ENCODE measurements around the gene ELAVL1. TPM values are rescaled to one million over a fixed set of nuclear protein-coding genes. Genes with fewer than 3 reads are reported as not detected.
A peak's percentile ranks its signal among the peaks of the same experiment; 100 is the strongest.

Gene ELAVL1
- total and polyA plus RNA-seq, 8 donors: 6.6 to 38.4 (median 26.2) TPM

DNA sequence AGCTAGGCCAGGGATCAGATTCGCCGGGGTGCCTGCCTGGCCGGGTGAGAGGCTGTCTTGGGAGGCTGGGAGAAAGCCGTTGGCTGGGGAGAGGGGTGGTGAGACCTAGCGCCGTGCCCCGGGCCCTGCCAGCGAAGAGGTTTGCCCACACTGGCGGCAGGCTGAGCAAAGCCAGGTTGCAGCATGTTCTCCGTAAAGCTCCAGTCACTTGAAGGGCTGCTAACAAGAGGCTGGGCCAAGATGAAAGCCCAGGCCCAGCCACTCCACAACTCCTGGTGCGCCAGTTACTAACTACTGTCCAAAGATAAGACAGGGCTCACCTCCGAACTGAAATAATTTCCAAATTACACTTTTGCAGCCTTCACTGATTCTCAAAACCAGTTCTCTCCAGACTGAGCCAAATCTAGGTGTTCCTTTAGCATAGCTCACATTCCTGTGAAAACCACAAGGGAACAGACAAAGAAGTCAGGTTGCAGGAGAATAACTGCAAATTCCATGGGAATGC lies 16.3 kb downstream of the ELAVL1 start:
- peaks cover 0 to 26% (median 13%) of the 10 kb centered on the region in 3 donors for H3K36me3 ChIP-seq
- TF ChIP-seq, protein P1, sequence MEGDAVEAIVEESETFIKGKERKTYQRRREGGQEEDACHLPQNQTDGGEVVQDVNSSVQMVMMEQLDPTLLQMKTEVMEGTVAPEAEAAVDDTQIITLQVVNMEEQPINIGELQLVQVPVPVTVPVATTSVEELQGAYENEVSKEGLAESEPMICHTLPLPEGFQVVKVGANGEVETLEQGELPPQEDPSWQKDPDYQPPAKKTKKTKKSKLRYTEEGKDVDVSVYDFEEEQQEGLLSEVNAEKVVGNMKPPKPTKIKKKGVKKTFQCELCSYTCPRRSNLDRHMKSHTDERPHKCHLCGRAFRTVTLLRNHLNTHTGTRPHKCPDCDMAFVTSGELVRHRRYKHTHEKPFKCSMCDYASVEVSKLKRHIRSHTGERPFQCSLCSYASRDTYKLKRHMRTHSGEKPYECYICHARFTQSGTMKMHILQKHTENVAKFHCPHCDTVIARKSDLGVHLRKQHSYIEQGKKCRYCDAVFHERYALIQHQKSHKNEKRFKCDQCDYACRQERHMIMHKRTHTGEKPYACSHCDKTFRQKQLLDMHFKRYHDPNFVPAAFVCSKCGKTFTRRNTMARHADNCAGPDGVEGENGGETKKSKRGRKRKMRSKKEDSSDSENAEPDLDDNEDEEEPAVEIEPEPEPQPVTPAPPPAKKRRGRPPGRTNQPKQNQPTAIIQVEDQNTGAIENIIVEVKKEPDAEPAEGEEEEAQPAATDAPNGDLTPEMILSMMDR (IDR thresholded peaks at IDR 0.05): no peak
- H3K4me1 ChIP-seq: peaks cover 0 to 8% (median 0%) of the 10 kb centered on the region in 3 donors
- FAIRE-seq (no peak), DNase-seq (peak in 1 of 6 donors; percentile 42), ATAC-seq (peak in 2 of 4 donors; percentile 30 to 37)
- no peaks in the 10 kb centered on the region for H3K27me3 ChIP-seq
- H3K9me3 ChIP-seq: no peaks in the 10 kb centered on the region
- intact Hi-C loops (cut with DNase I): no loop called here
- H3K27ac ChIP-seq: peak overlapping the region in 3 of 4 donors; percentile 17 to 48 (median 33)
- H3K4me3 ChIP-seq: no peak overlapping the region
- WGBS, 2 donors: 72 to 84% methylated on average over 12 of the region's 12 CpGs

DNA sequence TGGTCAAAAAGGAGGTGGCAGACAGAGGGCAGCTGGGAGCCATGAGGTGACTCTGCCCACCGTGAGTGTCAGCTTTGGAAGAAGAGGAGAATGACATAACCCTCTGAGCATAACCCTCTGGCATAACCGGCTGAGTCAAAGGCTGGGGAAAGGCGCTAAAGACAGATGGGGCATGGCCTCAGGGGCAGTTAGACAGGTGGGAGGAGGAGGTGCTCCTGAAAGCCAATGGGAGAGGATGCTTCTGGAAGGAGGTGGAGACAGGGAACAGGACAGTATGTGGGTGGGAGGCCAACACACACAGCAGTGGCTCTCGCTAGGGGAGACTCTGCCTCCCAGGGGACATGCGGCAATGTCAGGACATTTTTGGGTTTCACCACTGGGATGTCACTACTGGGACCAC lies 17.1 kb downstream of the ELAVL1 start:
- FAIRE-seq (no peak), DNase-seq (no peak), ATAC-seq (no peak)
- Histone ChIP-seq H3K27me3 (no peaks in the 10 kb centered on the region), H3K4me1 (peaks cover 0 to 8% (median 0%) of the 10 kb centered on the region in 3 donors), H3K27ac (peak overlapping the region in 2 of 4 donors; percentile 17 to 33), H3K36me3 (peaks cover 0 to 26% (median 13%) of the 10 kb centered on the region in 3 donors), H3K9me3 (no peaks in the 10 kb centered on the region), H3K4me3 (no peak overlapping the region)
- TF ChIP-seq, protein P1 (IDR thresholded peaks at IDR 0.05): no peak
- intact Hi-C loops (cut with DNase I): no loop called here
- WGBS, 2 donors: 68 to 79% methylated on average over 5 of the region's 5 CpGs

DNA sequence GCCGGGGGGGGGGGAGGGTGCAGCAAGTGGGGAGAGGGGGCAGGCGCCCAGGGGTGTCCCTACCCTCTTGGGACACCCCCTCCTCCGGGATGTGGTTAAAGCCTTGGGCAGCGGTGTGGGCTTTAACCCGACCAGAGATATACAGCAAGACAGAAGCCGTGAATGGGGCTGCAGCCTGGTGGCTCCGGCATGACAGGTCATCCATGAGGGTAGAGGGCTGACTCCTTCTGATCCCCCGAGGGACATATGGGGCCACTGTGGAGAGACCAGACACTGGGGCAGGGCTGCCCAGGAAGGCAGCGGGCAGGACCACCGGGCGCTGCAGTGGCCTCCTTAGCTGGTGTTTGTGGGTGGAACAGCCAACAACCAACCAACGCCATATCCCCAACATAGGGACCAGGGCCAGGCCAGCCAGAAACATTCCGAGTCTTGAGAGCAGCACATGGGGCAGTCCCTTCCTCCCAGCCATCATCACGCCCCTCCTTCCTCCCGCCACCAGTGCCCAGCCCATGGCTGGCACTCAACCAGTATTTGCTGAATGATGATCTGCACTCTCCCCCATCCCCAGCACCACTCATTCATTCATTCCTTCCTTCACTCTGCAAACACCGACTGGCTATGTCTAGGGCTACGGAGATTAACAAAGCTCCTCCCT lies 18.2 kb downstream of the ELAVL1 start:
- peaks cover 0 to 26% (median 13%) of the 10 kb centered on the region in 3 donors for H3K36me3 ChIP-seq

DNA sequence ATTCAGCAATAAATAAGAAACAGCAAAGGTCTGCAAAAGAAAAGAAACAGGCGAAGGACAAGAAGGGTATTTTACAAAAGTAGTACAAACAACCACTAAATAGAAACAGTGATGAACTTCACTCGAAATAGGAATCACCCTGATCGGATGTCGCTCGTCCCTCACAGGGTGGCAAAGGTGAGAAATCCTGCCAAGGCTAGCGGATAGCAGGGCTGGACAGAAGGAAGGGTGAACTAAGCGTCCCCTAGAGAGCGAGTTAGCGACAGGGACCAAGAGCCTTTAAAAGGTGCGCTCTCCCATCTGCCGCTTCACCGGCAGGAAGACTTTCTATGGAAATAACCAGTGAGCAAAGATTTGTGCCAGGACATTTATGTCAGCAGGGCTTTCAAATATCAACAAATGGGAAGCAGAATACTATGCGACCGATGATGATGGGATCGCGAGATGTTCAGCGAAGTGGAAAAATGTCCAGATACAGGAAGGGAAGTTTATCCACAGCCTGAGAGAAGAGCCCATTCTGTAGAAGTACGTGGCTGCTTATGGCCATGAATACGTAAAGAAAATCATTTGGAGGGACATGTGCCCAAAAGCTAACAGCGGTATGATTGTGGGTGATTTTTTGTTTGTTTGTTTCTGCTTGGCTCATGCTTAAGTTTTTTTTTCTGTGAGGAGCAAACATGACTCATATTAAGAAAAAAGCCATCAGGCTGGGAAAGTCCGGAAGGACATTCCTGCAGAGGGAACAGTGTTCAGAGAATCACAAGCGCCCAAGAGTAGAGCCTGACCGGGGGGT lies 18.9 kb downstream of the ELAVL1 start:
- Histone ChIP-seq H3K36me3 (peaks cover 0 to 23% (median 13%) of the 10 kb centered on the region in 3 donors), H3K27ac (peak overlapping the region in 1 of 4 donors; percentile 44), H3K4me1 (peaks cover 0 to 8% (median 0%) of the 10 kb centered on the region in 3 donors), H3K27me3 (no peaks in the 10 kb centered on the region), H3K9me3 (no peaks in the 10 kb centered on the region), H3K4me3 (no peak overlapping the region)
- 82 to 83% methylated on average over 23 of the region's 23 CpGs for WGBS, 2 donors
- DNase-seq (peak in 1 of 6 donors; percentile 4), ATAC-seq (peak in 3 of 4 donors; percentile 46 to 65 (median 60)), FAIRE-seq (no peak)
- TF ChIP-seq, protein P1 (IDR thresholded peaks at IDR 0.05): no peak
- intact Hi-C loops (cut with DNase I): no loop called here

More for the DNA sequence above, 18.2 kb downstream of the ELAVL1 start:
- ATAC-seq (peak in 2 of 4 donors; percentile 22 to 51), FAIRE-seq (no peak), DNase-seq (peak in 1 of 6 donors; percentile 31)
- no peaks in the 10 kb centered on the region for H3K9me3 ChIP-seq
- H3K4me1 ChIP-seq: peaks cover 0 to 8% (median 0%) of the 10 kb centered on the region in 3 donors
- H3K27me3 ChIP-seq: no peaks in the 10 kb centered on the region
- intact Hi-C loops (cut with DNase I): no loop called here
- H3K4me3 ChIP-seq: no peak overlapping the region
- WGBS, 2 donors: 83 to 87% methylated on average over 14 to 17 of the region's 17 CpGs
- TF ChIP-seq, protein P1 (IDR thresholded peaks at IDR 0.05): no peak
- H3K27ac ChIP-seq: peak overlapping the region in 2 of 4 donors; percentile 8 to 44

All from pancreas (tissue), 10 donors.